B cell (primary cell): ENCODE results near the gene ATRNL1. TPM values are rescaled to one million over a fixed set of nuclear protein-coding genes. Genes with fewer than 3 reads are reported as not detected.
A peak's percentile ranks its signal among the peaks of the same experiment; 100 is the strongest.

Experiments
- ATAC-seq: fragments of 200-7000 bp; cut with Tn5 transposase; one replicate; pipeline ENCODE4 v1.10.0; 2021; ENCODE audit warnings: low read depth, mild to moderate bottlenecking, moderate number of reproducible peaks, moderate library complexity
- CTCF ChIA-PET: fragments of 350-600 bp; sonication (Branson Sonifier 250); formaldehyde crosslinking; loops from one replicate; lab custom pipeline; 2021; ENCODE audit warnings: antibody characterized with exemption, inconsistent platforms; lab: Charles Lee
- POLR2A ChIA-PET: fragments of 350-600 bp; sonication (Branson Sonifier 250); formaldehyde crosslinking; loops from one replicate; lab custom pipeline; 2021; ENCODE audit warnings: antibody characterized with exemption; lab: Charles Lee
- DNase-seq: peaks from one replicate; pipeline ENCODE4 v3.0.0; 2013
- H2AFZ ChIP-seq: 2 replicates; pipeline ENCODE4 v1.6.1; 2012; ENCODE audit warnings: mild to moderate bottlenecking, low read depth, low read length; ENCODE audit not compliant: insufficient read depth, poor library complexity, severe bottlenecking
- H3K27ac ChIP-seq, 2 donors: 1 replicate in 1 of 2; 2 replicates in 1 of 2; pipeline ENCODE4 v1.5.1; 2012 to 2013; ENCODE audit warnings: low read length in 2 of 2, mild to moderate bottlenecking in 2 of 2, moderate library complexity in 1 of 2
- H3K27me3 ChIP-seq, 4 experiments: fragments of 200-600 bp in 1 of 4; sonication (generic) in 1 of 4; replicated peaks in 1 of 4; 1 replicate in 2 of 4; 2 replicates in 2 of 4; pipeline versions ENCODE4 v1.6.1 to v1.7.0; 2013 to 2016; ENCODE audit warnings: low read length in 3 of 4, mild to moderate bottlenecking in 2 of 4, mixed read lengths in 1 of 4, moderate library complexity in 1 of 4; ENCODE audit not compliant: insufficient read depth in 4 of 4, control insufficient read depth in 3 of 4; ENCODE audit errors: control extremely low read depth in 1 of 4
- H3K36me3 ChIP-seq, 2 experiments: replicated peaks in 1 of 2; 1 replicate in 1 of 2; 2 replicates in 1 of 2; pipeline versions ENCODE4 v1.6.1 to v1.7.1; 2013; ENCODE audit warnings: low read length in 1 of 2; ENCODE audit not compliant: insufficient read depth in 2 of 2, control insufficient read depth in 1 of 2; ENCODE audit errors: control extremely low read depth in 1 of 2, extremely low read depth in 1 of 2
- H3K4me1 ChIP-seq, 2 donors: fragments of 200-600 bp in 1 of 2; sonication (generic) in 1 of 2; 1 replicate in 1 of 2; 2 replicates in 1 of 2; pipeline versions ENCODE4 v1.5.1 to v1.6.1; 2013 to 2017; ENCODE audit warnings: low read length in 2 of 2; ENCODE audit not compliant: control insufficient read depth in 2 of 2, insufficient read depth in 2 of 2
- H3K4me2 ChIP-seq: replicated peaks from 2 replicates; pipeline ENCODE3; 2012; ENCODE audit warnings: mild to moderate bottlenecking, low read depth, low read length; ENCODE audit not compliant: poor library complexity, severe bottlenecking
- H3K4me3 ChIP-seq, 5 experiments: fragments of 200-600 bp in 1 of 5; sonication (generic) in 1 of 5; 1 replicate in 3 of 5; 2 replicates in 2 of 5; pipeline versions ENCODE4 v1.5.1 to v1.7.0; 2011 to 2016; ENCODE audit warnings: low read length in 4 of 5, mild to moderate bottlenecking in 4 of 5, low read depth in 2 of 5, control low read depth in 1 of 5, moderate library complexity in 1 of 5; ENCODE audit not compliant: insufficient read depth in 1 of 5; ENCODE audit errors: control extremely low read depth in 1 of 5, extremely low read depth in 1 of 5
- H3K79me2 ChIP-seq: fragments of 200-600 bp; sonication (generic); one replicate; pipeline ENCODE4 v1.6.0; 2016; ENCODE audit warnings: low read length; ENCODE audit not compliant: control insufficient read depth, insufficient read depth
- H3K9ac ChIP-seq: fragments of 200-600 bp; sonication (generic); 2 replicates; pipeline ENCODE4 v1.6.1; 2017; ENCODE audit warnings: mild to moderate bottlenecking, low read length, moderate library complexity
- H3K9me3 ChIP-seq, 3 donors: one replicate each; pipeline versions ENCODE4 v1.6.1 to v1.7.1; 2013; ENCODE audit warnings: low read length in 2 of 3; ENCODE audit not compliant: control insufficient read depth in 2 of 3, insufficient read depth in 1 of 3; ENCODE audit errors: control extremely low read depth in 1 of 3
- H4K20me1 ChIP-seq: 2 replicates; pipeline ENCODE4 v1.6.0; 2012; ENCODE audit warnings: mild to moderate bottlenecking, low read length; ENCODE audit not compliant: insufficient read depth, control insufficient read depth, poor library complexity, severe bottlenecking
- H3K27ac Mint-ChIP-seq: one replicate; pipeline ENCODE4 v1.8.0; 2021; ENCODE audit warnings: mixed read lengths
- H3K27me3 Mint-ChIP-seq: one replicate; pipeline ENCODE4 v1.8.0; 2021; ENCODE audit warnings: mixed read lengths
- H3K4me1 Mint-ChIP-seq: one replicate; pipeline ENCODE4 v1.8.0; 2021; ENCODE audit warnings: mixed read lengths
- H3K4me3 Mint-ChIP-seq: one replicate; pipeline ENCODE4 v1.8.0; 2021; ENCODE audit warnings: mixed read lengths
- H3K9me3 Mint-ChIP-seq: one replicate; pipeline ENCODE4 v1.8.0; 2022; ENCODE audit warnings: mixed read lengths; ENCODE audit not compliant: insufficient read depth
- CTCF ChIP-seq: fragments of 200-600 bp; IDR thresholded peaks from one replicate; pipeline ENCODE4 v1.8.0; 2022; ENCODE audit warnings: antibody characterized with exemption, mild to moderate bottlenecking
- EZH2 ChIP-seq: IDR thresholded peaks from 2 replicates; pipeline ENCODE4 v1.6.1; 2012; ENCODE audit warnings: borderline replicate concordance, low read depth, mild to moderate bottlenecking, moderate library complexity, low read length; ENCODE audit not compliant: insufficient read depth, poor library complexity, severe bottlenecking
- WGBS: methylation state at CpG from one replicate; pipeline ENCODE4 v1.1.5; 2013; ENCODE audit warnings: missing lambda C conversion rate; ENCODE audit not compliant: insufficient coverage; 5-methylcytosine and 5-hydroxymethylcytosine counted together
- intact Hi-C: fragments of 100-400 bp; cut with micrococcal nuclease; formaldehyde crosslinking; loops from one replicate; pipeline ENCODE4 v1.10.0; 2022
- polyA plus RNA-seq: library from polyadenylated mRNA; depleted of rRNA; stranded (reverse); fragments of >200 nt; gene quantifications from 2 replicates; pipeline ENCODE4 v1.2.3, GENCODE V29; 2012
- total RNA-seq, 2 donors: library from RNA; stranded (reverse); fragments of 120-200 nt in 1 of 2; gene quantifications; 1 replicate in 1 of 2; 2 replicates in 1 of 2; pipeline versions ENCODE4 v1.2.3 to v1.2.4, GENCODE V29; 2013 to 2022

The ATRNL1 gene
- total and polyA plus RNA-seq, 2 donors (not counting 1 experiment from before 2014, with no cell fraction given): 0.24 to 2.2 TPM

- WGBS: 3% methylated on average over 56 of the region's 61 CpGs
- no peak overlapping the region for H3K27ac ChIP-seq
- H3K27ac Mint-ChIP-seq: no peak overlapping the region
- H2AFZ ChIP-seq: peak overlapping the region; percentile 79
- no peaks in the 10 kb centered on the region for H4K20me1 ChIP-seq
- peaks cover 0 to 32% (median 20%) of the 10 kb centered on the region in 4 experiments for H3K27me3 ChIP-seq
- peaks cover 10 to 16% of the 10 kb centered on the region in 2 donors for H3K4me1 ChIP-seq
- peak overlapping the region; percentile 76 for H3K4me2 ChIP-seq
- no peaks in the 10 kb centered on the region for H3K9me3 Mint-ChIP-seq
- H3K4me1 Mint-ChIP-seq: peaks cover 16% of the 10 kb centered on the region
- H3K9me3 ChIP-seq: no peaks in the 10 kb centered on the region
- DNase-seq (peak; percentile 55), ATAC-seq (peak; percentile 46)
- ChIA-PET POLR2A (no interaction called here), CTCF (interaction anchor here (1.0 kb wide), 1 partner anchor 273 kb away, joined by 3 read pairs; the partner anchor contains the start of gene FHIP2A)
- H3K9ac ChIP-seq: peak overlapping the region; percentile 63
- peaks cover 41% of the 10 kb centered on the region for H3K27me3 Mint-ChIP-seq
- no peaks in the 10 kb centered on the region for H3K36me3 ChIP-seq
- no peaks in the 10 kb centered on the region for H3K79me2 ChIP-seq
- H3K4me3 Mint-ChIP-seq: peak overlapping the region; percentile 80
- peak overlapping the region in 4 of 5 experiments; percentile 47 to 61 (median 61) for H3K4me3 ChIP-seq
- intact Hi-C loops: loop anchor here (2.0 to 5.0 kb wide), 2 partner anchors 155 to 567 kb away; partner anchors contain the start of gene TRUB1
- TF ChIP-seq EZH2 (no peak), CTCF (no peak)
Measured at GRCh38 chr10:115093776-115094408, 727 bp downstream of the ATRNL1 start.
